GM10248 (cell line): ENCODE data around the gene GTPBP4.
"Not testable (repeated sequence)": the region's sequence is repeated elsewhere in the genome, so short reads cannot be mapped to it uniquely, and the experiment has no call there.

ENCODE experiments used
- CTCF ChIA-PET: fragments of 300-600 bp; sonication (Branson Sonifier 250); formaldehyde crosslinking; extraction: SDS; loops from one replicate; lab custom pipeline; 2021; ENCODE audit warnings: antibody characterized with exemption; lab: Yijun Ruan, JAX
- POLR2A ChIA-PET: fragments of 350-650 bp; sonication (Branson Sonifier 250); formaldehyde crosslinking; extraction: SDS; loops from one replicate; lab custom pipeline; 2020; ENCODE audit warnings: antibody characterized with exemption; lab: Yijun Ruan, JAX
- DNase-seq: peaks from one replicate; pipeline ENCODE4 v3.0.0; 2012; ENCODE audit errors: extremely low spot score
- CTCF ChIP-seq: IDR thresholded peaks from 2 replicates; pipeline ENCODE4 v1.5.1; 2012; ENCODE audit warnings: mild to moderate bottlenecking, low read depth; ENCODE audit errors: extremely low read depth, missing control alignments, control extremely low read depth

The GTPBP4 gene

GRCh38 chr10:997266-998022 is 9.2 kb downstream of the GTPBP4 start:
- ChIA-PET POLR2A (interaction anchor here (1.2 kb wide), 1 partner anchor 11 kb away, joined by 3 read pairs; no protein-coding TSS in a partner anchor), CTCF (interaction anchor here (1.0 to 1.2 kb wide), 4 partner anchors 9 to 95 kb away, joined by 3 to 4 read pairs (median 4); partner anchors contain the start of gene GTPBP4)
- no peak for DNase-seq
- TF ChIP-seq CTCF: no peak

GRCh38 chr10:1002425-1003006 is 14.3 kb downstream of the GTPBP4 start:
- ChIA-PET CTCF (interaction anchor here (0.8 to 2.8 kb wide), 4 partner anchors 9 to 24 kb away, joined by 3 to 10 read pairs (median 6); partner anchors contain the start of genes GTPBP4 and IDI2), POLR2A (no interaction called here)
- TF ChIP-seq CTCF: no peak
- DNase-seq: no peak

GRCh38 chr10:1003884-1004670 is 15.8 kb downstream of the GTPBP4 start:
- POLR2A ChIA-PET: interaction anchor here (0.9 to 1.7 kb wide), 3 partner anchors 10 to 32 kb away, joined by 3 to 8 read pairs (median 4); no protein-coding TSS in a partner anchor
- no peak for DNase-seq
- TF ChIP-seq CTCF: no peak
- CTCF ChIA-PET: interaction anchor here (0.8 to 2.8 kb wide), 4 partner anchors 9 to 18 kb away, joined by 3 to 10 read pairs (median 7); partner anchors contain the start of gene GTPBP4

GRCh38 chr10:1006573-1006972 is 18.3 kb downstream of the GTPBP4 start:
- CTCF ChIA-PET: no interaction called here
- POLR2A ChIA-PET: no interaction called here
- no peak for TF ChIP-seq CTCF

GRCh38 chr10:1007583-1007982 is 19.3 kb downstream of the GTPBP4 start:
- no peak for TF ChIP-seq CTCF
- CTCF ChIA-PET: no interaction called here
- no peak for DNase-seq
- POLR2A ChIA-PET: no interaction called here

More at GRCh38 chr10:1006573-1006972, 18.3 kb downstream of the GTPBP4 start:
- no peak for DNase-seq

- no peak for DNase-seq
- POLR2A ChIA-PET: no interaction called here
- no peak for TF ChIP-seq CTCF
- CTCF ChIA-PET: no interaction called here
Measured at GRCh38 chr10:1009071-1009494, 20.8 kb downstream of the GTPBP4 start.

GRCh38 chr10:1009947-1010346 is 21.7 kb downstream of the GTPBP4 start:
- CTCF ChIA-PET, POLR2A ChIA-PET, DNase-seq: not testable (repeated sequence)
